Activated T-helper 17 cell treated with anti-CD3 and anti-CD28 coated beads, Interleukin-2, amount 50 U/mL, for 72 hours (primary cell): ENCODE data around the gene MOB3C. TPM values are rescaled to one million over a fixed set of nuclear protein-coding genes. Genes with fewer than 3 reads are reported as not detected.
"Not testable (repeated sequence)": the region's sequence is repeated elsewhere in the genome, so short reads cannot be mapped to it uniquely, and the experiment has no call there.

Source experiments
- ATAC-seq: fragments of 150-1000 bp; cut with Tn5 transposase; replicated peaks from 2 replicates; pipeline ENCODE4 v1.10.0; 2021; ENCODE audit warnings: mild to moderate bottlenecking, moderate library complexity
- H3K27ac Mint-ChIP-seq: one replicate; pipeline ENCODE4 v1.8.0; 2022; ENCODE audit warnings: mixed read lengths
- H3K27me3 Mint-ChIP-seq: one replicate; pipeline ENCODE4 v1.8.0; 2022; ENCODE audit warnings: mixed read lengths
- H3K36me3 Mint-ChIP-seq: one replicate; pipeline ENCODE4 v1.8.0; 2022; ENCODE audit warnings: low read depth, mild to moderate bottlenecking, mixed read lengths
- H3K4me1 Mint-ChIP-seq: one replicate; pipeline ENCODE4 v1.8.0; 2022; ENCODE audit warnings: mixed read lengths
- H3K4me3 Mint-ChIP-seq: one replicate; pipeline ENCODE4 v1.8.0; 2022; ENCODE audit warnings: mild to moderate bottlenecking, mixed read lengths
- H3K9me3 Mint-ChIP-seq: one replicate; pipeline ENCODE4 v1.8.0; 2022; ENCODE audit warnings: mixed read lengths
- total RNA-seq, 2 donors: library from RNA; stranded (reverse); gene quantifications; one replicate each; pipeline ENCODE4 v1.2.3, GENCODE V29; 2022

MOB3C gene
- 10 to 100 TPM; 13.7 to 20.9 TPM for total RNA-seq

DNA sequence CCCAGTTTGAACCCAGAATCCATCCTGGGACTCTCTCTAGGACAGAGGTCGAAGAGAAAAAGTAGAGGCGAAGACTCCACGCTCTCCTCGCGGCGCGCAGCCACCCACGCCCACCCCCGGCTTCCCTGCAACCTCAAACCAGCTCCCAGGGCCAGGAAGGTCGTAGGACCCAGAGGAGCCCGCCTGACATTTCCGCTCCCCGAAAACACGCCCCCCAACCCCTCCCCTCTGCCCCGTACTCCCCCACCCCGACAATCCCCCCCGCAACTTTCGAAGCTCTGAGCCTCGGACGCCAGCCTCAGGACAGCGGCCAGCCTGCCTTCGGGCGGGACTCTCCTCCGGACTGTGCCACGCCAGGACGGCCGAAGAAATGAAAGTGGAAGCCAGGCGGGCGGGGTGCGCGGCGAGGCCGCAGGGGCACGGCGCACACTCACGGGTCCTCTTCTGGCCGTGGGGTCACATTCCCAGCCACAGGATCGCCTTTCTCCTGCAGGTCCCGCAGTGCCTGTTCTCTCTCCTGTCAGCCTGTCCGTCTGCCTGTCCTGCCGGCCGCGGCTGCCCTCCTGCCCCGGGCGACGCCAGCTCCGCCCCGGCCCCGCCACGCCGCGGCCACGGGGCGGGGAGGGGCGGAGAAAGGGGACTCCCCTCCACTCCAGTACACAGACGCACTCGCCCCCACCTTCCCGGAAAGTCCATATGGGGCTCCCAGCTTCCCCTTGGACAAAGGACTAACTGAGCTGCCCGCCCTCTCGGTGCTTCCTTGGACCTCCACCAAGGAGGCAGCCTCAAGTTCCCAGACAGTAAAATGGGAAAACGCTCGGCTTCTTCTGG is at the start of gene MOB3C:
Gene MOB3C (minus strand): TSS at position 535 of the 831 bp plus-strand sequence. CDS start 3,490 bp downstream, outside the sequence.
- peaks cover 13% of the 10 kb centered on the region for H3K4me1 Mint-ChIP-seq
- no peaks in the 10 kb centered on the region for H3K9me3 Mint-ChIP-seq
- ATAC-seq = peak; percentile 77
- H3K27ac Mint-ChIP-seq = peak within 1 kb of the TSS; percentile 92
- H3K27me3 Mint-ChIP-seq = no peaks in the 10 kb centered on the region
- H3K4me3 Mint-ChIP-seq = peak within 1 kb of the TSS; percentile 93
- H3K36me3 Mint-ChIP-seq = peaks cover 10% of the 10 kb centered on the region

DNA sequence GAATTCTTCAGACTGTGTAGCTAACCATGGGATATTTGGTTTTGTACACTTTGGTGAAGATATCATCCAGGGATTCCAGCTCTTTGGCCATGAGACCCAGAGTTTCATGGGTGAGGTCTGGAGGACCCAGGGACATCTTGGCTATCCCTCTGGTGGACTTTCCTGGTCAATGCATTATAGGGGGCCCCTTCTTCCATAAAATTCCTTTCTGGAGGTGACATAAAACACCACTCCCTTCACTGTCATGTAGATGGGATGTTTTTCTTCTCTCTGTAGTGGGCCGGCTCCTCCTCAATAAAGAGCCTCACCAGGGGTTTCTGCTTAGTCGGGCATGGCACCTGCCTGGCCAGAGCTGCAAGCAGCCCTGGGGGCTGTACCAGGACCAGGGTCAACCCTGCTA is 49.4 kb upstream of the MOB3C start:
- peaks cover 15% of the 10 kb centered on the region for H3K4me1 Mint-ChIP-seq
- H3K27me3 Mint-ChIP-seq = no peaks in the 10 kb centered on the region
- ATAC-seq = no peak
- no peaks in the 10 kb centered on the region for H3K9me3 Mint-ChIP-seq
- peaks cover 25% of the 10 kb centered on the region for H3K36me3 Mint-ChIP-seq
- no peak overlapping the region for H3K4me3 Mint-ChIP-seq
- H3K27ac Mint-ChIP-seq = peak overlapping the region; percentile 70

DNA sequence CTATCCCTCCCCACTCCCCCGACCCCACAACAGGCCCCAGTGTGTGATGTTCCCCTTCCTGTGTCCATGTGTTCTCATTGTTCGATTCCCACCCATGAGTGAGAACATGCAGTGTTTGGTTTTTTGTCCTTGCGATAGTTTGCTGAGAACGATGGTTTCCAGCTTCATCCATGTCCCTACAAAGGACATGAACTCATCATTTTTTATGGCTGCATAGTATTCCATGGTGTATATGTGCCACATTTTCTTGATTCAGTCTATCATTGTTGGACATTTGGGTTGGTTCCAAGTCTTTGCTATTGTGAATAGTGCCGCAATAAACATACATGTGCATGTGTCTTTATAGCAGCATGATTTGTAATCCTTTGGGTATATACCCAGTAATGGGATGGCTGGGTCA is 46.3 kb upstream of the MOB3C start:
- H3K27me3 Mint-ChIP-seq, H3K27ac Mint-ChIP-seq, H3K9me3 Mint-ChIP-seq, ATAC-seq, H3K4me3 Mint-ChIP-seq: not testable (repeated sequence)
- Mint-ChIP-seq H3K4me1 (peaks cover 21% of the 10 kb centered on the region), H3K36me3 (peaks cover 49% of the 10 kb centered on the region)

DNA sequence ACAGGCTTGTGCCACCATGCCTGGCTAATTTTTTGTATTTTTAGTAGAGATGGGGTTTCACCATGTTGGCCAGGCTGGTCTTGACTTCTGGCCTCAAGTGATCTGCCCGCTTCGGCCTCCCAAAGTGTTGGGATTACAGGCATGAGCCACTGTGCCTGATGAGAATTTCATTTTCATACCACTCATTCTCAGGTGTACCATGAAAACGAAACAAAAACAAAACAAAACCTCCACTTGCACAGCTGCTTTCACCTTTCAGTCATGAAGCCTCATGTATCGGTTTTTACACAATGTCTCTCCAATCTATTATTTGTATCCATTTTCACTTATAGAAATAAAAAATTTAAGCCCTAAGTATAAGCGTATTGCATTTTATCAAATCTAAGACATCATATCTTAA is 43.5 kb upstream of the MOB3C start:
- peak; percentile 75 for ATAC-seq
- H3K36me3 Mint-ChIP-seq = peaks cover 74% of the 10 kb centered on the region
- H3K27ac Mint-ChIP-seq = peak overlapping the region; percentile 59
- H3K27me3 Mint-ChIP-seq, H3K9me3 Mint-ChIP-seq, H3K4me1 Mint-ChIP-seq: not testable (repeated sequence)
- peak overlapping the region; percentile 39 for H3K4me3 Mint-ChIP-seq

DNA sequence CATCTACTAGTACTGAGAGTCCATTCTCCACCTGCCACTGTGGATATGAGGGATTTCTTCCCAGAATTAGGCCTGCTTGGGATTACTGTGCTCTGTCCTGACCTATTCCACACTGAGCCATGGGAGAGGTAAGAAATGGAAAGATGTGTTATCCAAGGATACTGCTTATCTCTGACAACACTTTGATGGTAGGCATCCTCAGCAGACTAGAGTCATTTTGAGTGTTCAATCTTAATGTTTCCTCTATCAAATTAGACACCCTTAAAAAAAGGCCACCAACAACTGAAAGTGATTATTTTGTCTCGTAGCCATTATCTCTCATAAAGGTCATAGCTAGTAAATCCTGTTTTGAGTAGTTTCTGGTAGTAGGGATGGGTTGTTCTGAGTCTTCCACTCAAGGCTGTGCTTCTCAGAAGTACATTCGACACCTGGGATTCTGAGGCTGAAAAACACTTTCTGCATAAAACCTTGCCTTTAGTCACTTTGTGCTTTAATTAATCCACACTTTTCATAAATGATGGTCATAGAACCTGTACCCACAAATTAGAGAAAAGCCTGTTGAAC is 42.8 kb upstream of the MOB3C start:
- H3K9me3 Mint-ChIP-seq = no peaks in the 10 kb centered on the region
- peak overlapping the region; percentile 54 for H3K27ac Mint-ChIP-seq
- H3K36me3 Mint-ChIP-seq = peaks cover 74% of the 10 kb centered on the region

DNA sequence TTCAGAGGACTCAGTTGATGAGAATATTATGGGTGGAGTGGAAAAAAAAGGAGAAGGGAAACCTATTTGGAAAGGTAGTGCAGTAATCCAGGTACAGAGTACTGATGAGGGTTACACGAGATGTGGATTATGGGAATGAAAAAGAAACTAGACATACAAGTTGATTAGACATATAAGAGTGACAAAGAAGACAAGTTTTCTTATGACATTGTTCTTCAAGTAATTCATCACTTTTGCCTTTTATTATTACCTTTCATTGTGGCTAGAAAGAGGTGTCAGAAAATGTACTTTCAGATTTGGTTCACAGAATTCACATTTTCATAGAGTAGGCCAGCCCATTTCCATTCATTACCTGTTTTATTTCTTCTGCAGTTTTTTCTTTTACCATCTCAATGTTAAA is 41.2 kb upstream of the MOB3C start:
- peak; percentile 47 for ATAC-seq

More for the DNA sequence above, 42.8 kb upstream of the MOB3C start:
- Mint-ChIP-seq H3K4me3 (peak overlapping the region; percentile 39), H3K27me3 (no peaks in the 10 kb centered on the region), H3K4me1 (peaks cover 6% of the 10 kb centered on the region)
- ATAC-seq = peak; percentile 74

DNA sequence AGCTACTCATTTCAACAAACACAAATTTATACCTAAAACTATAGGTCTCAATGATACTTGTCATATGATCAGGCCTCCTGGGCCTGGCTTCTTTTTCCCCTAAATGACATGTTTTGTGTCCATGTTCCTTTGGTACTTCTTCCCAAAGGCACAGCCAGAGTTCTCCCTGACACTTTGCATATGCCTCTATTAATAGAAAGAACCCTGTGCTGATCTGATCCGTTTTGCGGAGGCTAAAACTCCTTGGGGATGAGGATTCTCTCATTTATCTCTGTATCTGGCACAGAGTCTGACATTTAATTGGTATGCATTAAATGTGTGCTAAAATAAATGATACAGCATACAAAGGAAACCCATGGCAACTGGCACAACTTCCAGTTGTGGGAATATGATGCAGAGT is 40.0 kb upstream of the MOB3C start:
- no peak for ATAC-seq
- no peak overlapping the region for H3K4me3 Mint-ChIP-seq
- H3K36me3 Mint-ChIP-seq = peaks cover 84% of the 10 kb centered on the region
- H3K27ac Mint-ChIP-seq = no peak overlapping the region
- no peaks in the 10 kb centered on the region for H3K9me3 Mint-ChIP-seq
- H3K4me1 Mint-ChIP-seq = peaks cover 11% of the 10 kb centered on the region
- H3K27me3 Mint-ChIP-seq = no peaks in the 10 kb centered on the region

More for the DNA sequence above, 41.2 kb upstream of the MOB3C start:
- H3K27ac Mint-ChIP-seq = no peak overlapping the region
- peaks cover 11% of the 10 kb centered on the region for H3K4me1 Mint-ChIP-seq
- no peak overlapping the region for H3K4me3 Mint-ChIP-seq
- H3K27me3 Mint-ChIP-seq = no peaks in the 10 kb centered on the region
- no peaks in the 10 kb centered on the region for H3K9me3 Mint-ChIP-seq
- H3K36me3 Mint-ChIP-seq = peaks cover 73% of the 10 kb centered on the region

DNA sequence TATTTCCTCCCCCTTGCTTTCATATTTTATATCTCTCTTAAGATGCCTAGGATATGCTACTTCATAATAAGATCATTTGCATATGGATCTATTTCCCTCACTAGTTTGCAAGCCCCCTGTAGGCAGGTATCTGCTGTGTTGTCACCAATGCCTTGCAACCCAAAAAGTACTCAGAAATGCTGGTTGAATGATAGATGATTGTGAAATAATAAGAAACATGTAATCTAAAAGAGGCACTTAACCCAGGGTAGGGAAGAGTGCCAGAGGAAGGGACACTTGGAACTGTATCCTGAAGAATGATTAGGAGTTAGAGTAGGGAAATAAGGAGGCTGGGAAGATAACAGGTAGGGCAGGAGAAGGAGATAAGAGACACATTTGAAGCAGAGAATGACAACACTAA is 39.2 kb upstream of the MOB3C start:
- peaks cover 11% of the 10 kb centered on the region for H3K4me1 Mint-ChIP-seq
- H3K27ac Mint-ChIP-seq = no peak overlapping the region
- ATAC-seq = no peak
- no peak overlapping the region for H3K4me3 Mint-ChIP-seq
- H3K36me3 Mint-ChIP-seq = peaks cover 92% of the 10 kb centered on the region
- no peaks in the 10 kb centered on the region for H3K27me3 Mint-ChIP-seq
- H3K9me3 Mint-ChIP-seq = no peaks in the 10 kb centered on the region

DNA sequence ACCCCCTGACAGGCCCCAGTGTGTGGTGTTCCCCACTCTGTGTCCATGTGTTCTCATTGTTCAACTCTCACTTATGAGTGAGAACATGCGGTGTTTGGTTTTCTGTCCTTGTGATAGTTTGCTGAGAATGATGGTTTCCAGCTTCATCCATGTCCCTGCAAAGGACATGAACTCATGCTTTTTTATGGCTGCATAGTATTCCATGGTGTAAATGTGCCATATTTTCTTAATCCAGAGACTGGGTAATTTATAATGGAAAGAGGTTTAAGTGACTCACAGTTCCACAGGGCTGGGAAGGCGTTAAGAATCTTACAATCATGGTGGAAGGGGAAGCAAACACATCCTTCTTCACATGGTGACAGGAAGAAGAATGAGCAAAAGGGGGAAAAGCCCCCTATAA is 38.1 kb upstream of the MOB3C start:
- not testable (repeated sequence) for H3K27me3 Mint-ChIP-seq, H3K9me3 Mint-ChIP-seq, ATAC-seq, H3K27ac Mint-ChIP-seq, H3K4me3 Mint-ChIP-seq
- H3K4me1 Mint-ChIP-seq = peaks cover 11% of the 10 kb centered on the region
- peaks cover 94% of the 10 kb centered on the region for H3K36me3 Mint-ChIP-seq

DNA sequence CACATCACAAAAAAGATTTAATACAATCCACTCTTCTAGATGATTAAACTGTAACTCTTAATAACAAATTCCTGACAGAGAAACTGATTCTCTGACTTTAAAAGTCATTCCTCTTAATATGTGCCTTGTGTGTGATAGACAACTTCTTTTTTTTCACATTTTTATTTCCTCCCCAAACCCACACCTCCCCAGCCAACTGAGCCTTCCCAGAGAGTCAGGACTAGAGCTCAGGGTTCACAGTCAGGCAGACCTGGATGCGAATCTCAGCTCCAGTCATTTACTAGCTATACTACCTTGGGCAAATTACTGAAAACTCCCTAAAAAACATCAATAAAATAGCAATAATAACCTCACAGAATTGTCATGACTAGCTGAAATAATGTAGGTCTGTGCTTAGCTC is 37.4 kb upstream of the MOB3C start:
- Mint-ChIP-seq H3K27me3 (no peaks in the 10 kb centered on the region), H3K36me3 (peaks cover 94% of the 10 kb centered on the region), H3K4me1 (peaks cover 5% of the 10 kb centered on the region), H3K9me3 (peaks cover 3% of the 10 kb centered on the region), H3K4me3 (no peak overlapping the region), H3K27ac (peak overlapping the region; percentile 79)
- ATAC-seq = no peak

DNA sequence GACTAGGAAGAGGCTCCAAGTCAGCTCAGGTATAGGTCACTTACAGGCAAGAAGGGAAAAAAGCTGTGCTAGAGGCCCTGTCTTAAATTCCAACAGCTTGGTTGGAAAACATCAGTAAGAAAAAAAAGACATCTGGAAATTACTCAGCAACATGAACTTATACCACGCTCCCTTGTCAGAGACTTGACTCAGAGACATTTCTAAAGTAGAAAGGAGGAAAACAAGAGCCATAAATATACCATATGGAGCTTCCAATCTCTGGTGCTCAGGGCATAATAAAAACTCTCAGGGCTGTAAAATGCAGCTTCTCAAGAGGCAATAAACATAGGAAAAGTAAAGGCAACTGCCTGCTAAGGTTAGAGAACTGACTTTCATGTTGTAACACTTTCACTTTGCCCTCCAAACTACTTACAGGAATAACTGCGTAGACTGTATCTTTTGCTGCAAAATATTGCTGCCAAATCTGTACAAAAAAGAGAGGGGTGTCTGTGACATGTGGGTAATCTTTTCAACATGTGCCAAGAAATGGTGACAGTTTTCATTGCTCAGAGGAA is 36.9 kb upstream of the MOB3C start:
- H3K27ac Mint-ChIP-seq = peak overlapping the region; percentile 79
- peak; percentile 80 for ATAC-seq

DNA sequence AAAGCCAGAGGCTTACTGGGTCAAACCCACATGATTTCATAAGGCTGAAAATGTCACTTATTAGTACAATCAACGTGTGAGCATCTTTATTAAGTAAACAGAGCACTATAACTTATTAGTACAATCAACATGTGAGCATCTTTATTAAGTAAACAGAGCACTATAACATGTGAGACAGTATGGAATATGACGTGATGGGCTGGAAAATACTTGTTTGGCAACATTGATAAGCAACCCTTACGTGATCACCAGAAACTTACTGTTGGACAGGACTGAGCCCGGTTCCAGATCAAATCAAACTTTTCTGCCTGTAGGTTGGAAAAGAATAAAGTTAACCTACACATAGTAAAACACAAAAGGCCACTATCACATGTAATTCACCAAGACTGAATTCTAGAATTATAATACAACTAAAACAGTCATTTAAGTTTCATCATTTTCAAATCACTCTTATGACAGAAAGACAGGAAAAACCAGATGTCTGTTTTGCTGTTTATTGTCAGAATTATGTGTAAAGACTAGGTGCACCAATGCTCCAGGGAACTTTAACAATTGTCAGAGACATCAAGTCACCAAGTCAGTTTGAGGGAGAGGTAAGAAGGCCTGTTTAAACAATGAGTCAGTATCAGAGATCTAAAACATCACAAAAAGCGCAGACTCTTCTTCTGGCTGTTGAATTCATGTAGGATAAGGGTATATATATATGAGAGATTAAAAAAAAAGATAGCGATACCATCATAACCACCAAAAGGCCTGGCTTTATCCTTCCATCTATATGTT is 35.9 kb upstream of the MOB3C start:
- Mint-ChIP-seq H3K27me3 (no peaks in the 10 kb centered on the region), H3K9me3 (peaks cover 3% of the 10 kb centered on the region), H3K27ac (peak overlapping the region; percentile 79), H3K4me3 (no peak overlapping the region), H3K36me3 (peaks cover 92% of the 10 kb centered on the region), H3K4me1 (peaks cover 6% of the 10 kb centered on the region)
- ATAC-seq = no peak

More for the DNA sequence above, 36.9 kb upstream of the MOB3C start:
- H3K4me3 Mint-ChIP-seq = peak overlapping the region; percentile 16
- H3K27me3 Mint-ChIP-seq = no peaks in the 10 kb centered on the region
- peaks cover 97% of the 10 kb centered on the region for H3K36me3 Mint-ChIP-seq
- H3K4me1 Mint-ChIP-seq = peaks cover 5% of the 10 kb centered on the region
- peaks cover 3% of the 10 kb centered on the region for H3K9me3 Mint-ChIP-seq

DNA sequence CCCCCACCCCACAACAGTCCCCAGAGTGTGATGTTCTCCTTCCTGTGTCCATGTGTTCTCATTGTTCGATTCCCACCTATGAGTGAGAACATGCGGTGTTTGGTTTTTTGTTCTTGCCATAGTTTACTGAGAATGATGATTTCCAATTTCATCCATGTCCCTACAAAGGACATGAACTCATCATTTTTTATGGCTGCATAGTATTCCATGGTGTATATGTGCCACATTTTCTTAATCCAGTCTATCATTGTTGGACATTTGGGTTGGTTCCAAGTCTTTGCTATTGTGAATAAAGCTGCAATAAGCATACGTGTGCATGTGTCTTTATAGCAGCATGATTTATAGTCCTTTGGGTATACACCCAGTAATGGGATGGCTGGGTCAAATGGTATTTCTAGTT is 34.5 kb upstream of the MOB3C start:
- H3K27ac Mint-ChIP-seq, H3K4me3 Mint-ChIP-seq, ATAC-seq, H3K9me3 Mint-ChIP-seq, H3K27me3 Mint-ChIP-seq: not testable (repeated sequence)
- Mint-ChIP-seq H3K4me1 (peaks cover 15% of the 10 kb centered on the region), H3K36me3 (peaks cover 94% of the 10 kb centered on the region)

DNA sequence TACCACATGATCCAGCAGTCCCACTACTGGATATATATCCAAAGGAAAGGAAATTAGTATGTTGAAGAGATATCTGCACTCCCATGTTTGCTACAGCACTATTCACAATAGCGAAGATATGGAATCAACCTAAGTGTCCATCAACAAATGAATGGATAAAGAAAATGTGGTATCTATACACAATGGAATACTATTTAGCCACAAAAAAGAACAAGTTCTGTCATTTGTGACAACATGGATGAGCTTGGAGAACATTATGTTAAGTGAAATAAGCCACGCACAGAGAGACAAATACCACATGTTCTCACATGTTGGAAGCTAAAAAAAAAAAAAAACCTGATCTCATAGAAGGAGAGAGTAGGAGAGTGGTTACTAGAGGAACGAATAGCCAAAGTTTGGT is 33.9 kb upstream of the MOB3C start:
- ATAC-seq = no peak
- Mint-ChIP-seq H3K36me3 (peaks cover 88% of the 10 kb centered on the region), H3K4me1 (peaks cover 15% of the 10 kb centered on the region), H3K27ac (no peak overlapping the region), H3K27me3 (no peaks in the 10 kb centered on the region), H3K4me3 (no peak overlapping the region), H3K9me3 (peaks cover 3% of the 10 kb centered on the region)
